Measurements from ENCODE around the gene BATF3. TPM values are rescaled to one million over a fixed set of nuclear protein-coding genes. Genes with fewer than 3 reads are reported as not detected.

The BATF3 gene
- total and polyA plus RNA-seq, 2 of the 4 experiments (the other 2 are of a cell fraction): 1.6 to 3.9 TPM

DNA sequence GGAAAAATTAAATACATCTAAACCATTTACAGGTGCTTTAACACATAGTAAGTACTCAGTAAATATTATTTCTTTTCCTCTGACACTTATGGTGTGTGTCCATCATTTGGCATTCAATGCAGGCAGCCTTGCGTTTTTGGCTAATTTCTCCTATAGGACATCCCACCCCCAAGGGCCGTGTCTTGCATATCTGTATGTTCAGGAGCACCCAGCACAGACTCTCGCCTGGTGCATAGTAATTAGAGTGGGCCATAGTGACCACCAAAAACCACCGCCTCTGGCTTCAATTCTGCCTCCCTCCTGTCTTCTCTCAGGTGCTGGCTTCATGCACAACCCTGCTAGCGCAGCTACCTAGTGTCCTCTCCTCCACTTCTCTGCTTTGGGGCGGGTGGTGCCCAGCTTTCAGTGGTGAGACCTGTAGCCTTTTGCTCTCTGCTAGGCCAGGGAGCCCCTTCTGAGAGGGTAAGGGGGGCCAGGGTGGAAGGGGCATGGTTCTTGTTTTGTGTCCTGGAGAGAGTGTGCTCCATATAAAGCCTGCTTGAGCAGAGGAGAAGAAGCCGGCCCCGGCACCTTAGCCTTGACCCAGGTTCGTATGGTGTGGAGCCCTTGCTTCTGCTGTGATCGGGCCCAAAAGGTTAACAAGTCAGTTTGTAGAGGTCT is 33.4 kb downstream of the BATF3 start:
- Histone ChIP-seq H3K9me1 (ENCODE audit: insufficient read depth, low read length) (peaks cover 13% of the 10 kb centered on the region; the same call in 1 of the 2 replicates), H3K4ac (ENCODE audit: low read depth, low read length) (no peak overlapping the region; the same call in 1 of the 2 replicates), H3K9ac (ENCODE audit: low read depth, low read length) (no peak overlapping the region), H2AFZ (replicated peaks; ENCODE audit: low read length, poor library complexity) (no peak overlapping the region), H3K23ac (ENCODE audit: low read depth, low read length) (no peak overlapping the region), H3K56ac (ENCODE audit: extremely low read depth, insufficient read depth, low read length) (no peak overlapping the region), H4K91ac (ENCODE audit: insufficient read depth, low read depth, low read length) (no peak overlapping the region), H3K4me3 (ENCODE audit: insufficient read depth, low read depth, low read length) (no peak overlapping the region), H3K79me1 (ENCODE audit: low read depth in 1 of 2, low read length in 2 of 2) (no peaks in the 10 kb centered on the region), H2BK15ac (ENCODE audit: low read depth, low read length) (0 out of 3 replicates have a peak overlapping the region, but pooled peaks have one; percentile 15), H2BK20ac (ENCODE audit: low read depth, low read length) (no peak overlapping the region), H3K18ac (ENCODE audit: low read depth, low read length) (no peak overlapping the region), H4K8ac (ENCODE audit: low read depth in 2 of 2, low read length in 2 of 2) (0 out of 4 replicates have a peak overlapping the region, but pooled peaks of 1 of the 2 experiments have one; percentile 40), H3K4me1 (ENCODE audit: control insufficient read depth, insufficient read depth, low read length) (peaks cover 9% of the 10 kb centered on the region), H3K27ac (ENCODE audit: insufficient read depth, low read length) (no peak overlapping the region), H4K5ac (ENCODE audit: low read depth, low read length) (no peak overlapping the region), H3K14ac (replicated peaks; ENCODE audit: low read depth, low read length) (0 out of 2 replicates have a peak overlapping the region, but pooled peaks have one; percentile 15), H2BK120ac (ENCODE audit: low read depth, low read length) (peak overlapping the region; percentile 71; the same call in 1 of the 2 replicates), H2AK9ac (replicated peaks; ENCODE audit: low read depth, low read length, poor library complexity) (peak overlapping the region; percentile 8), H3K4me2 (ENCODE audit: low read depth, low read length) (no peak overlapping the region), H2BK5ac (ENCODE audit: low read depth, low read length, poor library complexity, severe bottlenecking) (no peak overlapping the region), H3K9me3 (ENCODE audit: control insufficient read depth, insufficient read depth, low read length) (no peaks in the 10 kb centered on the region), H2AK5ac (ENCODE audit: low read depth, low read length) (peak overlapping the region; percentile 25), H3K36me3 (ENCODE audit: control insufficient read depth, insufficient read depth, low read length) (no peaks in the 10 kb centered on the region), H3K27me3 (ENCODE audit: control insufficient read depth, insufficient read depth, low read length) (no peaks in the 10 kb centered on the region), H4K20me1 (ENCODE audit: insufficient read depth, low read length) (peaks cover 7% of the 10 kb centered on the region; the same call in 1 of the 2 replicates)
- no peak for ATAC-seq (ENCODE audit: low read depth)
- intact Hi-C loops (cut with micrococcal nuclease): no loop called here
- POLR2A ChIA-PET (ENCODE audit: unreplicated experiment): interaction anchor here (0.6 kb wide), 1 partner anchor 33 kb away, joined by 5 read pairs; the partner anchor contains the start of gene BATF3
- no TSS peak for BruUV-seq (replicated peaks)
- CTCF ChIA-PET: interaction anchor here (0.9 to 1.6 kb wide), 3 partner anchors 55 to 329 kb away, joined by 3 to 4 read pairs (median 4); no protein-coding TSS in a partner anchor
- in situ Hi-C loops (cut with MboI; ENCODE audit: low sequenced_read_pairs): loop anchor here (10.0 to 25.0 kb wide), 2 partner anchors 119 to 321 kb away; no protein-coding TSS in a partner anchor
- WGBS, 2 experiments (ENCODE audit: extremely low coverage in 2 of 2, insufficient read length in 1 of 2): no CpG with 5 or more reads among the region's 10 CpGs
- TF ChIP-seq POLR2A (IDR thresholded peaks at IDR 0.05; ENCODE audit: low read depth, low read length): no peak
- TF ChIP-seq ELK1 (IDR thresholded peaks at IDR 0.05; ENCODE audit: borderline replicate concordance, low read depth, low read length): no peak
- TF ChIP-seq NFE2L2 (IDR thresholded peaks at IDR 0.05; ENCODE audit: low read depth, low read length): no peak
- TF ChIP-seq USF2 (IDR thresholded peaks at IDR 0.05; ENCODE audit: low read depth, low read length): no peak
- no peak for TF ChIP-seq FOS (IDR thresholded peaks at IDR 0.05; ENCODE audit: low read depth, low read length)
- DNase-seq: no peak
- dilution Hi-C loops (cut with HindIII; ENCODE audit: low sequenced_read_pairs, unreplicated experiment): no loop called here

All from IMR-90 (cell line).